ENCODE results near the gene PYGO1.

PYGO1 gene

GRCh38 chr15:55532944-55533343 is 55.2 kb downstream of the PYGO1 start:
- H3K4me2 ChIP-seq (ENCODE audit: low read depth, low read length, poor library complexity, severe bottlenecking) = peak overlapping the region; percentile 74
- no peak for TF ChIP-seq EZH2phosphoT487 (IDR thresholded peaks at IDR 0.05; ENCODE audit: borderline replicate concordance)
- TF ChIP-seq, protein P1, sequence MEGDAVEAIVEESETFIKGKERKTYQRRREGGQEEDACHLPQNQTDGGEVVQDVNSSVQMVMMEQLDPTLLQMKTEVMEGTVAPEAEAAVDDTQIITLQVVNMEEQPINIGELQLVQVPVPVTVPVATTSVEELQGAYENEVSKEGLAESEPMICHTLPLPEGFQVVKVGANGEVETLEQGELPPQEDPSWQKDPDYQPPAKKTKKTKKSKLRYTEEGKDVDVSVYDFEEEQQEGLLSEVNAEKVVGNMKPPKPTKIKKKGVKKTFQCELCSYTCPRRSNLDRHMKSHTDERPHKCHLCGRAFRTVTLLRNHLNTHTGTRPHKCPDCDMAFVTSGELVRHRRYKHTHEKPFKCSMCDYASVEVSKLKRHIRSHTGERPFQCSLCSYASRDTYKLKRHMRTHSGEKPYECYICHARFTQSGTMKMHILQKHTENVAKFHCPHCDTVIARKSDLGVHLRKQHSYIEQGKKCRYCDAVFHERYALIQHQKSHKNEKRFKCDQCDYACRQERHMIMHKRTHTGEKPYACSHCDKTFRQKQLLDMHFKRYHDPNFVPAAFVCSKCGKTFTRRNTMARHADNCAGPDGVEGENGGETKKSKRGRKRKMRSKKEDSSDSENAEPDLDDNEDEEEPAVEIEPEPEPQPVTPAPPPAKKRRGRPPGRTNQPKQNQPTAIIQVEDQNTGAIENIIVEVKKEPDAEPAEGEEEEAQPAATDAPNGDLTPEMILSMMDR (conservative IDR thresholded peaks at IDR 0.05; ENCODE audit: low read length) = no peak
- H3K27me3 ChIP-seq (ENCODE audit: insufficient read depth, low read length, poor library complexity, severe bottlenecking) = no peaks in the 10 kb centered on the region
- peaks cover 24% of the 10 kb centered on the region for H3K79me2 ChIP-seq (ENCODE audit: insufficient read depth, low read length)
- H4K20me1 ChIP-seq (ENCODE audit: insufficient read depth, low read length, poor library complexity, severe bottlenecking) = no peaks in the 10 kb centered on the region
- no peaks in the 10 kb centered on the region for H3K36me3 ChIP-seq (ENCODE audit: insufficient read depth, low read length)
- no peaks in the 10 kb centered on the region for H3K9me2 ChIP-seq (replicated peaks; ENCODE audit: low read depth, low read length)
- peak overlapping the region; percentile 69 for H3K4me3 ChIP-seq (ENCODE audit: low read length, poor library complexity, severe bottlenecking)
- H3K9me3 ChIP-seq (ENCODE audit: insufficient read depth, low read depth, low read length) = no peaks in the 10 kb centered on the region
- H2AFZ ChIP-seq (ENCODE audit: low read length) = peak overlapping the region; percentile 73
- no peaks in the 10 kb centered on the region for H3F3A ChIP-seq (ENCODE audit: low read depth)
- peak overlapping the region; percentile 79 for H3K9ac ChIP-seq (ENCODE audit: low read depth, low read length, poor library complexity, severe bottlenecking)
- peaks cover 61% of the 10 kb centered on the region for H3K4me1 ChIP-seq (ENCODE audit: insufficient read depth, low read length, poor library complexity, severe bottlenecking)

GRCh38 chr15:55530861-55531313 is 57.3 kb downstream of the PYGO1 start:
- TF ChIP-seq, protein P1 (conservative IDR thresholded peaks at IDR 0.05; ENCODE audit: low read length) = no peak
- TF ChIP-seq EZH2phosphoT487 (IDR thresholded peaks at IDR 0.05; ENCODE audit: borderline replicate concordance) = no peak
- H3F3A ChIP-seq (ENCODE audit: low read depth) = no peaks in the 10 kb centered on the region
- H3K4me1 ChIP-seq (ENCODE audit: insufficient read depth, low read length, poor library complexity, severe bottlenecking) = peaks cover 74% of the 10 kb centered on the region
- H4K20me1 ChIP-seq (ENCODE audit: insufficient read depth, low read length, poor library complexity, severe bottlenecking) = no peaks in the 10 kb centered on the region
- H3K4me2 ChIP-seq (ENCODE audit: low read depth, low read length, poor library complexity, severe bottlenecking) = peak overlapping the region; percentile 74
- H3K9me2 ChIP-seq (replicated peaks; ENCODE audit: low read depth, low read length) = no peaks in the 10 kb centered on the region
- H2AFZ ChIP-seq (ENCODE audit: low read length) = peak overlapping the region; percentile 72
- no peaks in the 10 kb centered on the region for H3K27me3 ChIP-seq (ENCODE audit: insufficient read depth, low read length, poor library complexity, severe bottlenecking)
- H3K79me2 ChIP-seq (ENCODE audit: insufficient read depth, low read length) = peaks cover 24% of the 10 kb centered on the region
- no peaks in the 10 kb centered on the region for H3K9me3 ChIP-seq (ENCODE audit: insufficient read depth, low read depth, low read length)
- H3K4me3 ChIP-seq (ENCODE audit: low read length, poor library complexity, severe bottlenecking) = peak overlapping the region; percentile 69
- peak overlapping the region; percentile 79 for H3K9ac ChIP-seq (ENCODE audit: low read depth, low read length, poor library complexity, severe bottlenecking)
- no peaks in the 10 kb centered on the region for H3K36me3 ChIP-seq (ENCODE audit: insufficient read depth, low read length)

DNA sequence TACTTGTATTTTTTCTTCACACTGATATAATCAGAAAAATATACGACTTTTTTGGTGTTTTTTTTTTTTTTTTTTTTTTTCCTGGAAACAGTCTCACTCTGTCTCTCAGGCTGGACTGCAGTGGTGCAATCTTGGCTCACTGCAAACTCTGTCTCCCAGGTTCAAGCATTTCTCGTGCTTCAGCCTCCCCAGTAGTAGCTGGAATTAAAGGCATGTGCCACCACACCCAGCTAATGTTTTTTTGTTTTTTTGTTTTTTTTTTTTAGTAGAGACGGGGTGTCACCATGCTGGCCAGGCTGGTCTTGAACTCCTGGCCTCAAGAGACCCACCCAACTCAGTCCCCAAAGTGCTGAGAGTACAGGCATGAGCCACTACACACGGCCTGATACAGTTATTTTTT is 59.3 kb downstream of the PYGO1 start:
- Histone ChIP-seq H3K9me3 (ENCODE audit: insufficient read depth, low read depth, low read length) (no peaks in the 10 kb centered on the region), H4K20me1 (ENCODE audit: insufficient read depth, low read length, poor library complexity, severe bottlenecking) (no peaks in the 10 kb centered on the region), H3K4me3 (ENCODE audit: low read length, poor library complexity, severe bottlenecking) (no peak overlapping the region), H3K9ac (ENCODE audit: low read depth, low read length, poor library complexity, severe bottlenecking) (peak overlapping the region; percentile 79), H3K79me2 (ENCODE audit: insufficient read depth, low read length) (peaks cover 24% of the 10 kb centered on the region), H3F3A (ENCODE audit: low read depth) (no peaks in the 10 kb centered on the region), H3K36me3 (ENCODE audit: insufficient read depth, low read length) (no peaks in the 10 kb centered on the region), H2AFZ (ENCODE audit: low read length) (no peak overlapping the region), H3K4me2 (ENCODE audit: low read depth, low read length, poor library complexity, severe bottlenecking) (peak overlapping the region; percentile 74), H3K4me1 (ENCODE audit: insufficient read depth, low read length, poor library complexity, severe bottlenecking) (peaks cover 62% of the 10 kb centered on the region), H3K9me2 (replicated peaks; ENCODE audit: low read depth, low read length) (no peaks in the 10 kb centered on the region), H3K27me3 (ENCODE audit: insufficient read depth, low read length, poor library complexity, severe bottlenecking) (no peaks in the 10 kb centered on the region)
- TF ChIP-seq EZH2phosphoT487 (IDR thresholded peaks at IDR 0.05; ENCODE audit: borderline replicate concordance) = no peak
- TF ChIP-seq, protein P1 (conservative IDR thresholded peaks at IDR 0.05; ENCODE audit: low read length) = no peak
